Stimulated activated CD4-positive, alpha-beta T cell treated with anti-CD3 and anti-CD28 coated beads, Interleukin-4, amount 100 ng/mL, for 1 hour (primary cell): ENCODE results near the gene MRPL36.
"Not testable (repeated sequence)": the region's sequence is repeated elsewhere in the genome, so short reads cannot be mapped to it uniquely, and the experiment has no call there.

Source experiments
- DNase-seq: peaks from one replicate; pipeline ENCODE4 v3.0.0-alpha.2; 2020

Gene MRPL36

DNA sequence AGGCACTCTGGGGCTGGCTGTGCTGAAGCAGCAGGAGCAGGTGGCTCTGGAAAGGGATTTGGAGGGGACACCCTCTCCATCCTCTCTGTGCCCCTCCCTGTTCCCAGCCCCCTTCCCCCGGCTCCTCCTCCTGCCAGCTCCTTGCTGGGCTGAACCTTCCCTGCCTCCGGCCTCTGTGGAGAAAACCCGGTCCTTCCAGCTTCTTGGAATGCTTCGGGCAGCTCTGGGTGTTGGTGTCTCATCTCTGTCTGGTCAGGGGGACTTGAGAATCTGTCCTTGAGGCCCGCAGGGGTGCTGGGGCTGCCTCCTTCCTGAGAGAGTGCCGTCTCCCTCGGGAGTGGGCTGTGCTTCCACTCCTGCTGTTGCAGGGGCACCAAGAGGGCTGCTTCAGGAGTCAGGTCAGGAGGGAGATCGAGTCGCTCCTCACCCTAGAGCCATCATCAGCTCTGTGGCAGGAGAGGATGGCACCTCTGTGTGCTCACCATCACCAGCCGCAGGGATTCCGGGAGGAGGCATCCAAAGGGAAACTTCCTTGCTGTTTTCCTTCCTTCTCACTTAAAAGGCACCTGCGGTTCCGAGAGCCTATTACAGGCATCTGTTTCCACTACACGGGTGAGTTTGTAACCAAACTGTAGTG, 32.2 kb upstream of the MRPL36 start:
- no peak for DNase-seq

DNA sequence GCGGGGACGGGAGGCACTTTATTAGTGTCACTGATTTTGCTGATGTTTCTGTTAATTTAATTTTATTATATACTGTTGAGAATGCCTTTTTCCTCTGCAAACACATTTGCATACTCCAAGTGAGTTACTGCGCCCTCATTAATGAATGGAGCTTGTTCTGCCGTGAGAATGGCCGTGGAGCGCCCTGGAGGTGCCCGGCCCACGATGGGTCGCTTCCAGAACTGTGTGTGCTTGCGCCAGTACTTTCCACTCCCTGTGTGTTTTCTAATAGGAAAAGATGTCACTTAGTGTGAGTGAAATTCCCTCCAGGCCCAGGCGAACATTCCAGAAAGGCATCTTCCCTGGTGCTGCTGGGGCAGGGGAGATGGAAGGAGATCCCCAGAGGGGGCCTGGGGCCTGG, 31.6 kb upstream of the MRPL36 start:
- DNase-seq = no peak

DNA sequence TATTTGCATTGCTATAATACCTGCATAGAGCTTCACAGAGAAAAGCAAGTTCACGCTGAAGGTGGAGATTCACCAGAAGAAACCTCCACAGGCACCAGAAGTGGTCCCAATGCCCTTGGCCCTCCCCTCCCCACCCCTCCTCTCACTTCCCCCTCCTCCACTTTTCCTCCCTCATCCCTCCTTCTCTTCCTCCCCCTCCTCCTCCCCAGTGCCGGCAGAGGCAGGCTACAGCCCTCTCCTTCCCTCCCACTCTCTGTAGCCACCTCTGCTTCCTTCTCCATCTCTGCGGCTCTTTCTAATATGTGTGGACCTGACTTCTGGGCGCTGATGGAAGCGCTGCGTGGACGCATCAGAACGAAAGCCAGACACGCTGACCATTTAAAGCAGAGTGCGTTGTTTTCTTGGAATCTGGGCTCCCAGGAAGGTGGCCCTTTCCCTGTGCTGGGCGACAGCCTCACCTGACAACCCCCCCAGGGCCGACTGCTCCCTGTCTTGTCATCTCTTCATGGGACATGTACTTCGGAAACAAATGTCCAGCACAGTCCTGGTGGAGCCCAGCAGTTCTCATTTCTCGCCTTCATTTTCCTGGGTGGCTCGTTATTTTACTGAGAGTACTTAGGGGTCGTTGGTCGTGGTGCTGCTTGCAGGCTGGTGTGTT, 31.1 kb upstream of the MRPL36 start:
- DNase-seq = no peak

DNA sequence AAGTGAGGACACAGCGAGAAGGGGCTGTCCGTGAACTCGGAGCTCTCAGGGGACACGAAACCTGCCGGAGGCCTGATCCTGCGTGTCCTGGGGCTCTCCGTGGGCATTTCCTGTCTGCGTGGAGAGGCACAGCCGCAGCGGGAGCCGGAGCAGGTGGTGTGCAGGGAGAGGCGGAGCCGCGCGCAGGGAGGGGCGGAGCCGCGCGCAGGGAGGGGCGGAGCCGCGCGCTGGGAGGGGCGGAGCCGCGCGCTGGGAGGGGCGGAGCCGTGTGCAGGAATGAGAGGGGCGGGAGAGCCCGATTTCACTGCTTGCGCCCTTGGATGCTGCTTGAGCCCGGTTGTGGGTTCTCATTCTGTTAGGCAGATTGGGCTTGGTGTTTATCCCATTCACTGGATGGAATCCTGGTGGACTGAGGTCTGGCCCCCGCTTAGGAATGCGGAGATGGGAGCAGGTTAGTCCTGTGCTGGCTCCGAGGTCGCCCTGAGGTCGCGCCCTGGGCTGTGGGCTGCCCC, 28.3 kb upstream of the MRPL36 start:
- peak; percentile 17 for DNase-seq

DNA sequence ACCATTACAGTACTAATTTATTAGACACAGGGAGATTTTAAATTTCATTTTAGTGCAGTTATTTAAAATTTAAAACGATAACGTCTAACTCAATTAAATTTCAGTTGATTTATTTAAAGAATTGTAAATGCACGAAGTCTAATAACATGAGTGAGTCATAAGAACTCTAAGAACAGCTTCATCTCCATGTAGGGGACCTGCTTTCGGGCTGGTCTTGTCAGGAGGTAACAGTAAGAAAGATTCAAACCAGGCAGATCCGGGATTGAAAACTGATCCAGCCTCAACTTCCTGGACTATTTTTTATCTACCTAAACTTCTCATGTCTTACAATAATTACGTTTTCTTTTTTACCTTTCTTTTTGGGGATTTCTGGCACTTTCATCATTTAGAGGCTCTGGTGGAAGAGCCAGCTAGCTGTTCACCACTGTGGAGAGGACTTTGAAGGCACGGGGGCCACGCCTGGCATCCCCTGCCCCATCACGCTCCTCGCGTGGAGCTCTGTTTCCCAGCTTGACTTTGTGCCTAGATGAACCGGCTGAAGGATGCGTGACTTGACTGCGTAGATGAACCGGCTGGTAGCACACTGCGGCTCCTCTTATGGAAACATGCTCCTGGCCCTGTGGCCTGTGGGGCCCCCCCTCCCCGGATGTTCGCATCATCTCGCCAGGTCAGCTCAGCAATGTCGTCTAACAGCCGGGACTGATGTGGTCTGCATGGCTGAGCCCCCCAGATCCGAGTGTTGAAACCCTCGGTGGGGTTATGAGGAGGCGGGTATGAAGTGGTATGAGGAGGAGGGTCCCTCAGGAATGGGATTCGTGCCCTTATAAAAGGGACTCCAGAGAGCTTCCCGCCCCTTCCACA, 27.6 kb upstream of the MRPL36 start:
- no peak for DNase-seq

DNA sequence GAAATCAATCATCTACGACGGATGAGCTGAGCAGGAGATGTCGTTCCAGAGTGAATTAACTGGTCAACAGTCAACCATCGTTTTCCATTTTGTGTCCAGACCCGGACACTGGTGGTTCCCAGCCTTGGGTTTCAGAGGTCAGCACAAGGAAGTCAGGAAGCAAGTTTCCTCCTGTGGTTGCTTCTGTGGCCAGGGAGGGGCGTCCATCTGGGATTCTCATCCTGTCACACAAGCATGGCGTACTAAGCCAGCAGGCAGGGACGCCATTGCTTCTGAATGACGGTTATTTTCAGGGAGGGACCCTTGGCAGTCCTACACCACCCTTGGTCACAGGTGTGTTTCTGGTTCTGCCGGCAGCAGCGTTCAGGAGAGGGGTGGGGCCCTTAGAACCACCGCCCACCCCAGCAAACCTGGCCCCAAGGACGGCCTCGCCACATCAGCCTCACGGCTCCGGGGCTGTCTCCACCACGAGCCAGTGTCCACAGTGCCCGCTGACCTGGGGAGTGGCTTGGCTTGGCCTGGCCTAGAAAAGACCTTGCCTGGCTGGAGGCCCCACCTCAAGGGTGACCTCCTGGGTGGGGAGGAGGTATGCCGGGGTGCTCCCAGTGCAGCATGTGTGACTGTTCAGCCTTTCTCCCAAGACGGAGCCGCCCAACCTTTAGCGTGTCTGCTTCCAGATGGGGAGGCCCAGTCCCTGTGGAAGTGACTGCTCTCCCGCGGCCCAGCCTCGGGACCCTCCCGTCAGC, 26.8 kb upstream of the MRPL36 start:
- DNase-seq = no peak

DNA sequence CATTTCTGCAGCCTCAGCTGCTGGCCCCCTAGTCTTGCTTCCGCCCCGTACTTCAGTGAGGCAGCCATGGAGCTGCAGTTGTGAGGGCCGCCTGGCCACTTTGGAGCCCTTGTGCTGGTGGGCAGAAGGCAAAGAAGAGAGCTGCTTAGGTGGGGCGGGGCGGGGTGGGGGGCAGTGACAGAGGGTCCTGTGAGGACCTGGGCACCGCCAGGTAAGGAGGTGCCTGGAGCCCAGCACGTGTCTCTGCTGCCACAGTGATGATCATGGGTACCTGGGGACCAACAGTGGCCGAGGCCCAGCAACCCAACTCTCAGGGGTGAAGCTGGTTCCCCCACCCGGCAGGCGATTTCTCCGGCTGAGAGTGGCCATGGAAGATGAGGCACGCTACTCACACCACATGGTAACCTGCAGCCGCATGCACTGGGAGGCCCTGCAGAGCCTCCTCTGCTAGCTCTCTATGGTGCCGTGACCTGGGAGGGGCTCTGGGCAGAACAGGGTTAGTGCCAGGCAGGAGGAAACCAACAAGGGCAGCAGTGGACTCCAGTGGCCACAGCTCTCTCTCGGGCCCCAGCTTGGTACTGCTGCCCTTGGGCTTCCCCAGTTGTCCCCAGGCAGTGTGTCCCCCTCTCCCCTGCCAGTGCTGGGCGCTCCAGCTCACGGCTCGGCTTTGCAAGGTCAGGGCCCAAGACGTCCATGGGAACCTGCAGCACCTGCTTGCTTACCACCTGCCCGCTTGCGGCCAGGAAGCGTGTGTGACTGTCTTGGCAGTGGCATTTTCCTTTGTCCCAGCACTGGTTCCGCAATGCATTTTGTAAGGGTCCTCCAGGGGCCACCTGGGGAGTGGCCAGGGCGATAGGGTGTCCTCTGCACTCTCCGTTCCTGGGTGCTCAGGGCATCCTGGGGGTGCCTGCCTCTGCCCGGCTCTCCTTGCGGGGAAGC, 25.5 kb upstream of the MRPL36 start:
- DNase-seq = no peak

DNA sequence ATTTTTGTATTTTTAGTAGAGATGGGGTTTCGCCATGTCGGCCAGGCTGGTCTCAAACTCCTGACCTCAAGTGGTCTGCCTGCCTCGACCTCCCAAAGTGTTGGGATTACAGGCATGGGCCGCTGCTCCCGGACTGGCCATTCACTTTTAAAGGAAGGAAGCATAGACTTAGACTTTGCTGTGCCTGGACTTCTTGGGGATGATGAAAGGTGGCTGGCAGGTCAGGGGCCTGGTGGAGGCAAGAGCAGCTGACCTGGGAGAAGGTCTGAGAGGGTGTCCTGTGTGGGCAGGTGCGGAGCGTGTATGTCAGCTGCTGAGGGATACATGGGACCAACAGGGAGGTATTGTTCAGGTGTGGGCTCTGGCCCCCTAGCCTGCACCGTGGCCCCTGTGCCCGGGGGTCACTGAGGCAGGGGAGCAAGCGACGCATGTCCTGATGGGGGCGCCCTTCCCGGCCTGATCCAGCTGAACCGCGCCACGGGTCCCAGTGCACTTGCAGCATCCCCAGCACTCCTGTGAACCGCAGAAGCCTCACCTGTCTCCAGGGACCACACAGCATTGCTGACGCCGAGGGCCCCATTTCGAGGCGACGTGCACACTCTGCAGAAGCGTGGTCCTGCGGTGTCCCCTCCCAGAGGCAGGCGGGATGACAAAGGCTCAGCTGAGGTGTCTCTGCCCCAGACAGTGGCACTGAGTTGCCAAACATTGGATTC, 24.6 kb upstream of the MRPL36 start:
- DNase-seq = no peak

DNA sequence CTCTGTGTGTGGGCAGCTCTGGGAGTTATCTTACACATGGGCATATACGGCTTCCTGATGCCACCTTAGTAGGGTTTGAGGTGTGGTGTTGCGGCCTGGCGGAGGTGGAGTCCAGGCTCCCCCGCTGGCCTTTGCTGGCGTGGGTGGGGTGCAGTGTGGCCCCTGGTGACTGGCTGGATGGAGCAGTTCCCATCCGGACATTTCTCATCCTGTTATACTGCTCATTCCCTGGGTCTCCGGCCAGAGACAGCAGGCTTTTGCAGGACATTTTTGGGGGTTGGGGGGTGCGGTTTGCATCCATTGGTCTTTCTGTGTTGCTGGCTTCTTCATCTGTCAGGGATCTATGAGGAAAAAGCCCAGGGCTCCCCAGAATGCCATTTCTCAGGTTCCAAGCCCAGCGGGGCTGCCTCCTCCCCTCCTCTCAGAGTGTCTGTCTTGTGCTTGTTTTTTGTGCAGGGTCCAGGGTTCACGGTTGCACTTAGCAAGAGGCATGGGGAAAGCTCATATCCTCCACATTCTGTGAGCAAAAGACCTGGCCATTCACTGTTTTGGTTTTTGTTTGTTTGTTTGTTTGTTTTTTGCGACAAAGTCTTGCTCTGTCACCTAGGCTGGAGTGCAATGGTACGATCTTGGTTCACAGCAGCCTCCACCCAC, 23.9 kb upstream of the MRPL36 start:
- DNase-seq = no peak

DNA sequence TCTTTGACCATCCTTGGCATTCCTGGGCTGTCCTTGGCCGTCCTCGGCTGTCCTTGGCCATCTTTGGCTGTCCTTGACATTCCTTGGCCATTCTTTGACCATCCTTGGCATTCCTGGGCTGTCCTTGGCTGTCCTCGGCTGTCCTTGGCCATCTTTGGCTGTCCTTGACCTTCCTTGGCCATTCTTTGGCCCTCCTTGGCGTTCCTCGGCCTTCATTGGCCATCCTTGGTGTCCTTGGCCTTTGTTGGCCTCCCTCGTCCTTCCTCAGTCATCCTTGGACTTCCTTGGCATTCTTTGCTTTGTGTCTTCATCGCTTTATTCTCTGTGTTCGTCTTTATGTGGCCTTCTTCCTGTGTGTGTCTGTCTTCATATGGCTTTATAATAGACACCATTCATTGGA, 22.2 kb upstream of the MRPL36 start:
- no peak for DNase-seq

DNA sequence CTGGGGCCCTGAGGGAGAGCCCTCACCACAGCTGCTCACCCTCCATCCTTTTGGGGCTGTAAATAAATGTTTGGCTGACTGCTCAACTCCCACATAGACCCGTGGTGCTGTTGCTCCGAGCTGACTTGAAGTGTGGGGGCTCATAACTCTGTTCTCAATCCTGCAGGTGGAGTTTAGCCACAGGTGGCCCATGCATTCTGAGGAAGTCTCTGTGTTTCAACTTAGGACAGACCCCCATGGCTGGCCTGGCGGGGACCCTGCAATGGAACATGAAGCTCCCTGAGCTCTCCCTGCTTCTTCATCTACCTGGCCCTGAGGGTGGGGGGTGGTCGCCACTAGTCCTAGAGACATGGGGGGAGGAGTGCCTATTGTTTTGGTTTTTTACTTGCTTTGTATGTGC, 21.3 kb upstream of the MRPL36 start:
- no peak for DNase-seq

DNA sequence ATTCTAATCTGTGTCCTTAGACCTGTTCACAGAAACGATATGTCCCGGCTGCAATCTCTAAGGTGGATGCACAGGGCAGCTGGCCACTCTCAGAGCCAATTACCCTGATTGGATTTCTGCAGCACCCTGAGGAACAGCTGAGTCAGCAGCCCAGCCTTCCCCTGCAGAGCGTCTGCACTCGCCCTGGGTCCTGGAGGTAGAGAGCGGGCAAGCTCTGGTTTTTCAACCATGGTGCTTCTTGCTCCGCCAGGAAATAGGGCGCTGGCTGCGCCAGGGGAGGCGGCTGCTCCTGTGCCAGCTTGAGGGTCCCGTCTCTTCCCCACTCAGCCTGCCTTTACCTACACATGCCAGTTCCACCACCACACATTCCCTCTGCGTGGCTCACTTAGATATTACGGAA, 20.7 kb upstream of the MRPL36 start:
- DNase-seq = no peak

DNA sequence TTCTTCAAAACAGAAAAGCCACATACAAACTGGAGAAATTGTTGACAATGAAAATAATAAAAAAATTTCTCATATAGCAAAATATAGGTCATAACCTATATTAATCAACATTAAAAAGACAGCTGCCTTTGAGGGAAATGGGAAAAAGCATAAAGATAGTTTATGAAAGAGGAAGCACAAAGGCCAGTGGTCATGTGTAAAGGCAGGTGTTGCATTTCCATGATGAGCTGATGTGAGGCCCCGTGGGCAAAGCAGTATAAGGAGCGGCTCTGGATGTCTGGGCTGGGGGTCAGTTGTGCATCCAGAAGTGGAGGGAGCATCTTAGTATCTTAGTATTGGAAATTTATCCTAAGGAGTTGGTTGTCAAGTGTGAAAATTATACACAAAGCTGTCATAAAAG, 19.8 kb upstream of the MRPL36 start:
- no peak for DNase-seq

DNA sequence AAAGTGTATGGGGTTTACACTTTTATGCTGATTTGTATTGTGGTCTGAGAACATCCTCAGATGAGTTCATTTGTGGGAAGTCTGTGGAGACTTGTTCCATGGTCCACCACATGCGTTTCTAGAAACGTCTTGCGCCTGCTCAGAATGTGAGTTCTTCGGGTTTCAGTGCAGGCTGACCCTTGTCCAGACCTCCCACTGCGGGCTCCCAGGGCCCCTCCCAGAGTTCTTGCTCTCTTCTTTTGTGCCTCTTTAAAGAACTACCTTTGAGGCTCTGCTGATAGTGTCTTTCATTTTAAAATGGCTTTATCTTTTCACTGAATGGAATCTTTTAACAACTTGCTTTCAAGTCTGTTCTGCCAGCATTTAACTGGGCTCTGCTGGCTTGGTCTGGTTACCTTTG, 19.1 kb upstream of the MRPL36 start:
- DNase-seq = no peak

DNA sequence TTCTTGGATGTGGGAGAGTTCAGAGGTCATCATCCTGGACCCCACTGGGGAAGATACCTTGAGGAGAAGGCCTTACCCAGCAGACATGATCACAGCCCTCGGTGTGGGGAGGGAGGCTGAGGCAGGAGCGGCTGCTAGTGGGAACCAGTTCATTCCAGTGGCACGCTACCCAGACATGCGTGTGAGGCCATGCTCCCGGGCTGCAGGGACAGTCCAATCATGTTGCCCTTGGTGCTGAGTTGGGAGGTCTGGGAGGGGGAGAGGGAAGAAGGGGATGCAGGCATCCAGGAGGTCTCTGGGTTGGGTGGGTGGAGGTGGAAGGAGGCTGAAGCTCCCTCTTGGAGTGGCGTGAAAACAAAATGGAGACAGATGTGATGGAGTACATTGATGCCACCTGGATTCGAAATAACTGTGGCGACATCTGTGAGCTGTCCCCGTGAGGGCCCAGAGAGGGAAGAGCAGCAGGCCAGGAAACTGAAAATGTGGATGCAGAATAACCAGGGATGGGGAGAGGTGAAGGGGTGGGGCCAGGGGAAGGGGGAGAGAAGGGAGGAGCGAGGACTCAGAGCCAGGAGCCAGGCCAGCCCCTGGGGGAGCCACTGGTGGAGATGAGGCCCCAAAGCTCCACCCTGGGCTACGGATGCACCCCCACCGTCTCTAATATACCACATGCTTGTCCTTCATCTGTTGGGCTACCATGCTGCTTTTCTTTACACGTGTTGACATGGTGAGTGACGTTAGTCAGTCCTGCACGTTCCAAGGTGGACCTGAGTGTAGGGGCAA, 17.8 kb upstream of the MRPL36 start:
- no peak for DNase-seq

DNA sequence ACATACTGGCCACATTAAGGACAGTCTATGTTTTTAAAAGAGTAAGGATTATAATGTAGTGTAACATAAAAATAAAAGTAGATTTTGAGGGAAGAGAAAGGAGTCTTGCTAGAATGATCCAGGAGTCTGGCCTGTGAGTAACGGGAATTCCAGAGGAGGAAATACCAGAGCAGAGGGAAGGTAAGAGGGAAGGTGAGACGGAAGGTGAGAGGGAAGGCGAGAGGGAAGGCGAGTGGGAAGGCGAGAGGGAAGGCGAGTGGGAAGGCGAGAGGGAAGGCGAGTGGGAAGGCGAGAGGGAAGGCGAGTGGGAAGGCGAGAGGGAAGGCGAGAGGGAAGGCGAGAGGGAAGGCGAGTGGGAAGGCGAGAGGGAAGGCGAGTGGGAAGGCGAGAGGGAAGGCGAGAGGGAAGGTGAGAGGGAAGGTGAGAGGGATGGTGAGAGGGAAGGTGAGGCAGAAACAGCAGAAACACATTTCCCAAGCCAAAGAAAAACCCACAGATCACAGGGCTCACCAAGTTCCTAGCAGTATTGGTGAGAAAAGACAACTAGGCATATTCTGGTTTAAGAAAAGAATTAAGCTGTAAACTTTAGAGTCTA, 17.0 kb upstream of the MRPL36 start:
- not testable (repeated sequence) for DNase-seq

DNA sequence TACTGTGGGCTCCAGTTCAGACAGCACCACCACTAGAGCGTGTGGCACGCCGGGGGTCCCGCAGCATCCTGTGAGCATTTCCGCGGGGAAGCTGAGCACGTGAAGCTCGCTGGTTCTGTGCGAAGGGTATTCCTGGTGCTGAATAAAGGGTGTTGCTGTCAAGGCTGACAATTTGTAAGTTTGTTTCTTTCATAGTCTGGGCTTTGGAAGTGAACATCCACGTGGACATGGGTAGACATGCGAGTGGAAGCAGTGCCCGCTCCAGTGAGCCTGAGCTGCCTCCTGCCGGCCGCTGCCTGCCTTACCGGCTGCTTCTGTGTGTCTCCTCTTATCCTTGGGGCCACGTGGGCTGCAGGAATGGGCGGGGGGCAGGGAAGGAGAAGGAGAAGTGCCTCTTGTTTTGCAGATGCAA, 16.2 kb upstream of the MRPL36 start:
- DNase-seq = no peak

DNA sequence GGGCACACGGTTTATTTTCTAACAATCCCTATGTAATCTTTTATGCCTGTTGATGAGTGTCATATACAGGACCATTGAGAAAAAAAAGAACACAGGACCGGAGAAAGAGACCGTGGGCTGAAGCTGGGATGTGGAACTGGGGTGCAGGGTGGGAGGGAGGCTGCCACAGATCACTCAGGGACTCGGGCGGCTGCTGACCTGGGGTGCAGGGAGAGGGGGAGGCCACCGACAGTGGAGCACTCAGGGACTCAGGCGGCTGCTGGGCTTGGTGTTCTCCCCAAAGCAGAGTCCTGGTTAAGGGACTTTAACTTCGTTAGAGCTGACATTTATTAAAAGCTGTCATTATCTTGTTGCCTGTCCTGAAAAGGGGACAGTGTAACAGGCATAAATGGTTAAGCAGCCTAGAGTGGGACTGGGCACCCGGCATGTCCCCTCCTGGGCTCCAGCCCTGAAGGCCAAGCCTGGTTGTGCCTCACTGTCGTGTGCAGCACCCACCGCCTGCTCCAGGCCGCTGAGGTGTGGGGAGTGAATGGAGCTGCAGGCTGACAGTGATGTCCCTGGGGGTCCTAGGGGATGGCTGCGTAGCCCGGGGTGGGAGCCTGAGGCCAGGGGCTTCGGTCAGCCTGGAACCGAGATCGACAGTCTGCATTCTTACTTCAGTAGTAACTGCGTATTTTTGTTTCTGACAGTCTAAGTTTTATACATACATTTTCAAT, 15.6 kb upstream of the MRPL36 start:
- DNase-seq = no peak
